GM12865 (cell line): Measurements from ENCODE around the gene EFNB1.
A peak's percentile ranks its signal among the peaks of the same experiment; 100 is the strongest.

ENCODE experiments used
- DNase-seq: peaks from one replicate; pipeline ENCODE4 v3.0.0; 2010; ENCODE audit warnings: low read depth
- H3K4me3 ChIP-seq: 2 replicates; pipeline ENCODE4 v1.5.1; 2011; ENCODE audit warnings: mild to moderate bottlenecking, low read depth, low read length, control low read depth
- CTCF ChIP-seq: IDR thresholded peaks from 2 replicates; pipeline ENCODE4 v1.5.1; 2011; ENCODE audit warnings: low read length, control low read depth, low read depth, inconsistent platforms; ENCODE audit not compliant: insufficient read depth; ENCODE audit errors: missing control alignments

Gene EFNB1

GRCh38 chrX:68829582-68830418 lies 979 bp downstream of the EFNB1 start:
- peak overlapping the region; percentile 73 for H3K4me3 ChIP-seq
- DNase-seq = no peak
- TF ChIP-seq CTCF = no peak

GRCh38 chrX:68830419-68831404 lies 1.9 kb downstream of the EFNB1 start:
- no peak for DNase-seq
- no peak for TF ChIP-seq CTCF
- H3K4me3 ChIP-seq = peak overlapping the region; percentile 73

GRCh38 chrX:68831405-68832100 lies 2.7 kb downstream of the EFNB1 start:
- no peak for TF ChIP-seq CTCF
- H3K4me3 ChIP-seq = no peak overlapping the region
- DNase-seq = no peak

- DNase-seq = peak; percentile 64
- H3K4me3 ChIP-seq = no peak overlapping the region
- no peak for TF ChIP-seq CTCF
Observed at GRCh38 chrX:68832101-68832416, 3.2 kb downstream of the EFNB1 start.

GRCh38 chrX:68832516-68833447 lies 4.0 kb downstream of the EFNB1 start:
- H3K4me3 ChIP-seq = no peak overlapping the region
- no peak for DNase-seq

More at GRCh38 chrX:68832516-68833447, 4.0 kb downstream of the EFNB1 start:
- no peak for TF ChIP-seq CTCF
